C1 segment of cervical spinal cord (tissue), 14 donors: ENCODE measurements around the gene GMPPA.

Experiments used
- DNase-seq, 14 donors: peaks; one replicate each; lab custom pipeline; 2025; lab: John Stamatoyannopoulos, UW

The GMPPA gene

DNA sequence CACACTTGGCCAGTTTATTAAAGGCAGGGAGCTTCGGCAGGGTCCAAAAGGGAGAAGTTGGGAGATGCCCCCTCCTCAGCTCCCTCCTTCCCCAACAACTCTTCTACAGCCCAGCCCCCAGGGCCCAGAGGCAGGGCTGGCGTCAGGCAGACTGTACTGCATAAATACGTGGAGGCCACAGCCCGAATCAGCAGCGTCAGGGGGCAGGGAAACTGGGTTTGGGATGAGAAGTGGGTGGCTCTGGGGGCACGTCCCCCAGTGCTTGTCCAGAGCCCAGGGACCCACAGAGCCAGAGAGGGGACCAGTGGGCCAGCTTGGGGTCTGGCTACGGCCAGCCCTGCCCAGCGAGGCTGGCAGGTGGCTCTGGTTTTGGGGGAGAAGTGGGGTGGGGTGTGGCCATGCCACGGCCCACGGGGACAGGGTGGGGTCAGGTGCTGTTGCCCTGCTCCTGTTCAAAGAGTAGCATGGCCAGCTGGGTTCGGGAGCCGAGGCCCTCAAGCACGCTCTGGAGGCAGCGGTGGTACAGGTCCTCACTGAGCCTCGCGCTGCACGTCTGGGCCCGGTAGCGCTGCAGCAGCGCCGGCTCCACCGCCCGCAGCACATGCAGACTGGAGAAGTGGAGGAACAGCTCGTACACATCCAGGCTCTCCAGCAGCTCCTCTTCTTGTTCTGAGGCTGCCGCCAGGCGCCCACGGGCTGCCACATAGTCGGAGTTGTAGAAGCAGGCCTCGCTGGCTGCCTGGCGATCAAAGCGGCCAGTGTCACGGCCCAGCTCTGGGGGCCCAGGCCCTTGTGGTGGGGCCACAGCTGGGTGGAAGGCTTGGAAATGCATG lies 40.5 kb downstream of the GMPPA start:
- no peak for DNase-seq

DNA sequence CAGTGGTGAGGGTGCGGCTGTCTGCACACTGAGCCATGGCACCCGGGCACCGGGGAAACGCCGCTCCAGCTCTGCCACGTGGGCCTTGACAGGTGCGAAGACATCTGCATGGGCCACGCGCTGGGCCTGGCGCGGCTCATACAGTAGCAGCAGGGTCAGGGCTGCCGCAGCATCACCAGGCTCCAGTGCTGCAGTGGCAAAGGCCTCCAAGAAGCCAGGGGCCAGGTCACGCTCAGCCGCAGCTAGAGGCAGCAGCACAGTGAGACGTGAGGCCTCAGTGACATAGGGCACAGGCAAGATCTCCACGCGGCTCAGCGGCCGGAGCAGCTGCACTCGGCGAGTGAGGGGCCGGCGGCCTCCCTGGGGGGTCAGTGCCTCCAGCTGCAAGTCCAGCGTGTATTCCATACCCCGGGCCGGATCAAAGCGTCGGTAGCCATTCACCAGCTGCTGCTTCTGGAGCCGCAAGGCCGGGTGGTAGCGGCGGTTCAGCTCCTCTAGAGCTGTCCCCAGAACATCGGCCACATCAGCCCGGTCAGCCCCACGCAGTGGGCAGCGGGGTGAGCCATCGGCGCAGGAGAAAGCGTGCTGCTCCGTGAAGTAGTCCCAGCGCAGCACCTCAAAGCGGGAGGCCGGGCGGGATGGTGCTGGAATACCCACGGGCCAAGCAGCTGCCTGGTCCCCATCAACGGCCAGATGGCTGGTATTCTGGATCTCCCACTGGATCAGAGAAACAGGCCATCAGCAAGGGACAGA lies 41.4 kb downstream of the GMPPA start:
- no peak for DNase-seq

DNA sequence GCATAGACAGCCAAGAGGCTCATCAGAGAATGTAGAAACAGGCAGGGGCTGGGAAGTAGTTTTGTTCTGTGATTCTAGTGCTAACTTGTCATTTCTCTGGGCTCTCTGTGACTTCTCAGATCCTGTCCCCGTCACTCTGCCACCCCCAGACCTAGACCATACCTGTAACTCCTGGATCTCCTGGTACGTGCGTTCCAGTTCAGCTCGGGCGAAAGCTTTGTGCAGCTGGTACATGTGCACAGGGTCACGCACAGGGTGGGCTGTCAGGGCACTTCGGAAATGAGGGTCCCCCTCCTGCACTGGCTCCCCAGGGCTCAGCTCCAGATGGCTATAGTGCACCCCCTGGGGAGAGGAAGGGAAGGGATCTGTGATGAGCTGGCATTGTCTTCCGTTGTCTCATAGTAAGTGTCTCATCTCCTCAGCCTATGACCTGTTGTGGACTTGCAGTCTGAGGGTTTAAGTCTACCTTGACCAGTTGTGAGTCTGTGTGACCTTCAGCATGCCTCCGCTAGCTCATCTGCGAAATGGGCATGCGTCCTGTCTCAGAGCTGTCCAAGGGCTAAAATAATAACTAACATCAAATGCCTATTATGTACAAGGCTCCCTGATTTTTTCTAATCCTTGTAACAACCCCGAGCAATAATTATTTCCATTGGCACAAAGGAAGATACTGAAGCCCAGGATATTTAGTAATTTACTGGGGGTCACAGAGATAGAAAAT lies 42.3 kb downstream of the GMPPA start:
- no peak for DNase-seq

DNA sequence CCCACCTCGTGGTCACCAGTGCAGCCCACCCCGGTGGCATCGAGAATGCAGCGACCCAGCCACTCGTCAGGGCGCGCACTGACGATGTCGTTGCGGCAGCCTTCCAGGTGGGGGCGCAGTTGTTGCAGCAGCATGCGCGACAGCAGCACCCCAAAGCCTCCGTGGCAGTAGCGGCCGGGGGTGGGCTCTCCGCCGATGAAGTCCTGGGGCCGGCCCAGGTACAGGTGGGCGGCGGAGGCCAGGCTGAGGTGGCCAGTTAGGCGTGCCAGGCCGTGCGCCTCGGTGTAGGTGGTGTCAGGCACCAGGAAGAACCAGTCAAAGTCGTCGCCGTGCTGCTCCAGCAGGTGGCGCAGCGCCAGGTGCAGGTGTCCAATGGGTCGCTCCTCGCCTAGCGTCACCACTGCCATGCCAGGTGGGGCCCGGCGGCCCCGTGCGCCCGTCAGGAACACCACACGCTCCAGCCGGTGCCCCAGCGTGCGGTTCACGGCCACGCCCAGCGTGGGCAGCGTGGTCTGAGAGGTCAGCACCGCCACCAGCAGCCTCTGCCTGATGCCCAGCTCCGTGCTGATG lies 43.0 kb downstream of the GMPPA start:
- DNase-seq = peak; percentile 42 to 84 (median 69)

DNA sequence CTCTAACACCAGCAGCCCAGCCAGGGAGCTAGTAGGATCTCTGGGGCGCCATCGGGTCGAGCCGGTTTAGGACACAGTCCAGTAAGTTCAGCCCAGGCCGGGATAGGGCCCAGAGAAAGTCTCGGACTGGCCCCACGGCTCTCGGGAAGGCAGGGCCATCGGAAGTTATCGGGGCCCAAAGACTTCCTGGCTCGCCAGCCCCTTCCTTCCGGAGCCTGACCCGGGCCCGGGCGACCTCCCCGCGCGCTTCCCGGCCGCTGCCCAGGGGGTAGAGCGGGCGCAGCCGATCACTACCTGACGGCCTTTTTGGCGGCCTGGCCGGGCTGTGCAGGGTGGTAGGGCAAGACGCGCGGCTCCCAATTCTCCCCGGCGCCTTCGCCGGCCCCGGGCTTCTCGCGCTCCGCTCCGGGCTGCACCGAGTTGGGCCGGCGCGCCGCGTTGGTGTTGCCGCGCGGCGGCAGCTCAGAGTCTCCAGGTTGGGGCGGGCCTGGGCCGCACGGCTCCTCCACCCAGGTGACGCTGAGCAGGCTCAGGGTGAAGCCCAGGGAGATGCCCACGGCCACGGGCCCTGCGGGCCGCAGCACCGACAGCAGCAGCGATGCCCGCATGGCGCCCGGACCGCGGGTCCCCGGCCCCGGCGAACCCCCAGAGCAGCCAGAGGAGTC lies 44.4 kb downstream of the GMPPA start:
- DNase-seq = peak in 1 of 14 donors; percentile 39

DNA sequence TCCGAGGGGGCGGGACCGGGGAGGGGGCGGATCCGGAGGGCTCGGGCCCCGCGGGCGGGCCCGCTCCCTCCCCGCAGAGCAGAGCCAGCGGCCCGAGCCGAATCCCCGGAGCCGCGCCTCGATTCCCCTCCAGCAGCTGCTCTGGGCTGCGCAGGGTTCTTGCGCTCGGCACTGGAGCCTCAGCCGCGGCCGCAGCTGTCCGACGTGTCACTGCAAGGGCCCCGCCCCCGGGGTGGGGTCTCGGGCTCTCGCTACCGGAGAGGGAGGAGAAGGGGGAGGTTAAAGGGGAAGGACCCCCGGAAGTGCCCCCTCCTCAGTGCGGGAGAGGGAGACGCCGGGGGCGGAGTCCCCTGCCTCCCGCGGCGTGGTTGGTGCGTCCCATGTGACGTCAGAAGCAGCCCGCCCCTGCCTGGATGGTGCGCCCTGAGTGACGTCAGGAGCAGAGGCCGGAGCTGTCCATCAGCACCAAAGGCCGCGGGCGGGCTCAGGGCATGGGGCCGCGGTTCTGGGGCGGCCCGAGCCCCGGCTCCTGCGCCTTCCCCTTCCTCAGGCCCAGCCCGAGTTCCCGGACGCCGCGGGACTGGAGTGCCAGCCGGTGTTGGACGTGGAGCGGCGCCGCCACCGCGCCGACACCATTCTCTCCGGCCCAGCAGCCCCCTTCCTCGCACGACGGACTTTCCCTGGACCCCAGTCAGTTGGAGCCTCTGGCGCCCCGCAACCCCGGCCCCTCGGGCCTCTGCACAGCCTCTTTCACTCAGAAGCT lies 45.1 kb downstream of the GMPPA start, which contains the start of the genes CHPF and TMEM198:
Gene CHPF (minus strand): TSS at position 214 of the 763 bp plus-strand sequence. CDS start 271 bp downstream, outside the sequence.
Gene TMEM198 (plus strand): TSS at position 433 of the 763 bp plus-strand sequence. CDS start 700 bp downstream, outside the sequence.
- peak; percentile 80 to 99 (median 96) for DNase-seq

DNA sequence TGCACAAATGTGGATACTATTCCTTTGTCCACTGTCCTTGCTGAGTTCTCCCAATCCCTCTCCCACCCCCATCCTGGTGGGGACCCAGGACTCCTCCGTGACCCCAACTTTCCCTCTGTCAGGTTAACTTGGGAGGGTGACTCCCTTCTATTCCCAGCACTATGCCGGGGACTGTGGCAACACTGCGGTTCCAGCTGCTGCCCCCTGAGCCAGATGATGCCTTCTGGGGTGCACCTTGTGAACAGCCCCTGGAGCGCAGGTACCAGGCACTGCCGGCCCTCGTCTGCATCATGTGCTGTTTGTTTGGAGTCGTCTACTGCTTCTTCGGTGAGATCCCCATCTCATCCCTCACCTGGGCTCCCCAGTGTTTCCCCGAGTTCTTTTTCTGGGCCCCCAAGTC lies 45.9 kb downstream of the GMPPA start:
- DNase-seq = peak in 1 of 14 donors; percentile 18

DNA sequence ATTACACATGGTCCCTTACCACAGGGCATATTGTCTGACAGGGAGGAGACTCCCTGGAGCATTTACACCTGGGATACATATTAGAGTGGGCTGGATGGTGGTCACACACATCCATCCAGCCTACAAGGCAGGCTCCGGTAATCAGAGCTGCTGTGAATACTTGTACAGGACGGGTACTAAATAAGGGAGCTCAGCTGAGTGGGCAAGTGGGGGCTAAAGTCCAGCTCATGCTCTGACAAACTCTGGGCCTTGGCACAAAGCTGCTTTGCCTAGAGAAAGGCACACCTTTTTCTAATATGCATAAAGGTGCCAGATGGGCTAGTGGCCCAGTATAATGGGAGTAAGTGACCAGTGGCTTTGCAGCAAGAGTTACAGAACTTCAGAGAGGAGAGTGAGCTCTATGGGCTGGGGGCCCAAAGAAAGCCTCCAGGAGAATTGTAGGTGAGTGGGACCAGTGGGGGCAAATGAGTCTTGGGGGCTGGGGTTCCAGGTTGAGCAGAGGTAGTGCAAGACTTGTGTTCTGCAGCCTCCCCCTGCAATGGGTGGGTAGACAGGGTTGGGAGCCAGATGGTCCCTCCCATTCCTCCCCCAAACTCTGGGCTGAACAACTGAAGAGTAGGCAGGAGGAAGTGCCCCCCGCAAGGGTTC lies 46.7 kb downstream of the GMPPA start:
- DNase-seq = no peak

DNA sequence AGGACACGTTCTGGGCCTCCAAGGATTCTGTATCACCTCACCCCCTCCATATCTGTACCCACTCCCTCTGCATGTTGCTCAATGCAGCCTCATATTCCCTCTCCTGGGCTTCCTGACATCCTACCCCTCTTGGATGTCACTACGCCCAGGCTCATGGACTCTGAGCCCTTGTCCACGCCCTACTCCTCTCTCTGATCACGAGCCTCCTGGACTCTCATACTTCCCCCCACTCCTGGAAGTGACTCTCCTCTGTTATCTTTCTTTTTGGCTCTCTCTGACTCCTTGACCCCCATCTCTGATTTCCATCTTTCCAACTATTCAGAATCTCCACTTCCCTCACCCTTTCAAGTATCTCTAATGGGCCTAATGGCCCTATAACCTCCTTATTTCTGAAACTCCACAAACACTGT lies 47.3 kb downstream of the GMPPA start:
- DNase-seq = no peak

DNA sequence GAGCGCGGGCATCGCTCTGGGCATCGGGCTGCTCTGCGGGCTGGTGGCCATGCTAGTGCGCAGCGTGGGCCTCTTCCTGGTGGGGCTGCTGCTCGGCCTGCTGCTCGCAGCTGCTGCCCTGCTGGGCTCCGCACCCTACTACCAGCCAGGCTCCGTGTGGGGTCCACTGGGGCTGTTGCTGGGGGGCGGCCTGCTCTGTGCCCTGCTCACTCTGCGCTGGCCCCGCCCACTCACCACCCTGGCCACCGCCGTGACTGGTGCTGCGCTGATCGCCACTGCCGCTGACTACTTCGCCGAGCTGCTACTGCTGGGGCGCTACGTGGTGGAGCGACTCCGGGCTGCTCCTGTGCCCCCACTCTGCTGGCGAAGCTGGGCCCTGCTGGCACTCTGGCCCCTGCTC lies 48.9 kb downstream of the GMPPA start:
- no peak for DNase-seq

DNA sequence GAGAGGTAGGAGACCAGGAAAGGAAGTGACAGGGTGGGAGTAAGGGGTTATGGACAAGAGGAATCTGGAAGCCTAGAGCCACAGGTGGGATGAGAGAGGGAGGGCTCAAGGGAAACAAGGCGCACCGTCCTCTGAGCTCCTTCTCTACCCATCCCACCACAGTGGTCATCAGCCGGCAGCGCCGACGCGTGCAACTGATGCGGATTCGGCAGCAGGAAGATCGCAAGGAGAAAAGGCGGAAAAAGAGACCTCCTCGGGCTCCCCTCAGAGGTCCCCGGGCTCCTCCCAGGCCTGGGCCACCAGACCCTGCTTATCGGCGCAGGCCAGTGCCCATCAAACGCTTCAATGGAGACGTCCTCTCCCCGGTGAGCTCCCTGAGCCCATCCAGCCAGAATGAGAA lies 50.3 kb downstream of the GMPPA start:
- DNase-seq = no peak

DNA sequence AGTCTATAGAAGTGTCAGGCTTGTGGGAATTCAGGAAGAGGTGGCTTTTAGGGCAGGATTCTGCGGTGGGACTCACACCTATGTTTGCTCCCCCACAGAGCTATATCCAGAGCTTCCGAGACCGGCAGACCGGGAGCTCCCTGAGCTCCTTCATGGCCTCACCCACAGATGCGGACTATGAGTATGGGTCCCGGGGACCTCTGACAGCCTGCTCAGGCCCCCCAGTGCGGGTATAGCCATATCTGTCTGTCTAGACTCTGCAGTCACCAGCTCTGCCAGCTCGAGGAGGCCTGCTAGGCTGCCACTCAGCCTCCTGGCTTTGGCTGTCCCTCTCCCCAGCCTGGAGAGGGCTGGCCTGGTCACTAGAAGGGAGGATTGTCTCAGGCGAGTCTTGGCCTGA lies 50.9 kb downstream of the GMPPA start:
- DNase-seq = no peak

DNA sequence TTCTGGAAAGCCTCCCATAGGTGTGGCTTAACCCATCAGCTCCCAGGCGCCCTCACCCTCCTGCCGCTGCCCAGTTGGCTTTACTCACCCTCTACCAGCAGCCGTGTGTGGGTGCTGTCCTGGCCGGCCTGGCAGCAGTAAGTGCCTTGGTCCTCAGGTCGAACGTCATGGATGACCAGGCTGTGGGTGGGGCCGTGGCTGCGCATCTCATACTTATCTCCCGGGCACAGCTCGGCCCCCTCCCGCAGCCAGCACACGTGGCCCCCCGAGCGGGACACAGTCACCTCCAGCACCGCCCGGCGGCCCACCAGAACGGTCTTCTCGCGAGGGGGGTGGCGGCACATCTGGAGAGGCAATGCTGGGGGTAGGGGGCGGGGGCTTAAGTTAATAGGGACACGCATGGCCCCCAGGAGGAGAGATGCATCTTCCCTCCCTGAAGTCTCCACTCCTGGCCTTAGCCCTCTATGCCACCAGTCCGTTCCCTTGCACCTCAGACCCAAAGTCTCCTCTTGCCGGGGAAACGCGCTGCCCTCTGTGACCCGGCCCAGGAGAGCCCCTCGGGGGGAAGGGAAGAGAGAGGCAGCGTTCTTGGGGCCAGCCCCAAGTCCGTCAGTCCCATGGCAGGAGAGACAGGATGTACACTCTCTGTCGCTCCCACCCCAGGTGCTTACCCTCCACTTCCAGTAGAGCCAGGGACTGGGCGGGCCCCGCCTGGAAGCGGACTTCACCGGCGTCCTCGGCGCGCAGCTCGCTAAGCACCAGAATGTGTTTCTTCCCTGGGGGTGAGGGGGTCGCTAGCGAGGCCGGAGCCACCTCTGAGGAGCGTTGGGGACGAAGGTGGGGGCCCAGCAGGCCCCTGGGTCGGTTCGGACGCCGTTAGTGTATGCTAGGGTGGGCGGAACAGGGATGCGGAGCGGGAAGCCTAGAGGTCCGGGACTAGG lies 53.0 kb downstream of the GMPPA start:
- peak in 2 of 14 donors; percentile 24 to 31 for DNase-seq

DNA sequence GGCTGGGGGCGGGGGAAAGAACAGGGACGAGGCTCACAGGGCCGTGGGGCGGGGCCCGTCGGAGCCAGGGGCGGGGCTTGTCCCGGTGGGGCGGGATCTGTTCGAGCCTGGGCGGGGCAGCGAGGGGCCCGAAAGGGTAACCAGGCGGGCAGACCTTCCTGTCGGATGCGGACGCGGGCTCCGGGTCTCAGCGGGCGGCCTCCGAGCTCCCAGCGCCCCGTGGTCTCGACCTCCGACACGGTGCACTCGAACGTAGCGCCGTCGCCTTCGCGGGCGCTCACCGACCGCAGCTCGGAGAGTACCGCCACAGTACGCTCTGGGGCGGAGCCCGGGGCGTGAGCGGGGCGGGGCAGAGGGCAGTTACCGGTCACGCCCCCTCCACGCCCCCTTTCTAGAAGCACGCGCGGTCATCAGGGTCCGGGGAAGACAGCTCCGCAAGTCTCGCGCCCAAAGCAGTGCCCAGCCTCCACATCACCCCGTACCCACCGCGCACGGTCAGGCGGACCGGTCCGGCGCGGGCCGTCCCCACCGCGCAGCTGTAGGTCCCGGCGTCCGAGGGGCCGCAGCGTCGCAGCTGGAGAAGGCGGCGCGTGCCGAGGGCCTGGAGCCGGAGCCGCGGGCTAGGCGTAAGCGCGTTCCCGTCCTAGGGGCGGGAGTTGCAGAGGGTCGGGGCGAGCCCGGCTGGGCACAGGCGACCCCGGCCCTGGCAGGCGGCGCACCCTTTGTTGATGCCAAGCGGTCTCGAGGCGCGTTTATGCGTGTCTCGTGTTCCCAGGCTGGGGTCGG lies 53.9 kb downstream of the GMPPA start:
- peak; percentile 13 to 92 (median 80) for DNase-seq

DNA sequence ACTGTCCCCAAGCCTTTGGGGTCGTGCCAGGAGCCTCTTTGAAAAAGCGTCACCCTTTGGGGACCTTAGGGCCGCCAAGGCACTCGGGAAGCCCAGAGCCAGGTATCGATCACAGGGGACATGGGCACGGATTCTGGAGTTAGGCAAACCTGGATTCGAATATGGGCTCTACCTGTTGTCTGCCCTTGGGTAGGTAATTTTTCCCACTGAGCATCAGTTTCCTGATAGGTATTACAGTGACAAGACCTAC lies 54.4 kb downstream of the GMPPA start:
- no peak for DNase-seq

DNA sequence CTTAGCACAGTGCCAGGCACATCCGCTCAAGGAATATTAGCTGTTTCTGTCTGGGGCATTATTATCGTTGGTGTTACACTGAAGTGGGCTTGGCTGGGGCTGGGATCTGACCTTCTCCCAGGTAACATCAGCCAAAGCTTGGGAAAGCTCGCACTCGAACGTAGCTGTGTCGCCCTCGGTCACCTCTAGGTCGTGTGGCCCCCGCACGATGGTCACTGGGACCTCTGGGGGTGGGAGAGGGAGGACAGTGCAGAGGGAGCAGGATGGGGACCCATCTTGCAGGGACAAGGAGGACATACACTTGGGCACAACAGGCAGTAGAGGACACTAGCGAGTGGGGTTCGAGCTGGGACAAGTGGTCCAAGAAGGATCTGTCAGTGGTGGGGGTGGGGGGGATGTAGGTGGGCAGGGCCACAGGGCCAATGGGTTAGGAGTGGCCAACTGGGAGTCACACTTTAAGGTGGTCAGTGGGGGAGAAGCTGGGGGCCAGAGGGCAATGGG lies 54.8 kb downstream of the GMPPA start:
- DNase-seq = no peak

DNA sequence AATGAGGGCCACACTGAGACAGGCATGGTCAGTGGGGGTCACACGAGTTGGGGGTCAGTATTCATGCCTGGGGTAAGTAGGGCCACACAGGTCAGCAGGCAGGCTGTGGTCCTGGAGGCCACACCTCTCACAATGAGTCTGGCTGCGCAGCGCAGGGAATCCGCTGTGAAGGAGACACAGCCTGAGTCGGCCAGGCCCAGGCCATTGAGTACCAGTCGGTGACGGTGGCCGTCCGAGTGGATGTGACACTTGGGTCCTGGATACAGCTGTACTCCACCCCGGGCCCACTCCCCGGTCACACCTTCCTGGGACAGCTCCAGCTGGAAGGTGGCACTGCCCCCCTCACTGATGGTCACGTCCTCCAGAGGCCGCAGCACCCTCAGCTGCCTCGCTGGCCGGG lies 55.7 kb downstream of the GMPPA start:
- no peak for DNase-seq

DNA sequence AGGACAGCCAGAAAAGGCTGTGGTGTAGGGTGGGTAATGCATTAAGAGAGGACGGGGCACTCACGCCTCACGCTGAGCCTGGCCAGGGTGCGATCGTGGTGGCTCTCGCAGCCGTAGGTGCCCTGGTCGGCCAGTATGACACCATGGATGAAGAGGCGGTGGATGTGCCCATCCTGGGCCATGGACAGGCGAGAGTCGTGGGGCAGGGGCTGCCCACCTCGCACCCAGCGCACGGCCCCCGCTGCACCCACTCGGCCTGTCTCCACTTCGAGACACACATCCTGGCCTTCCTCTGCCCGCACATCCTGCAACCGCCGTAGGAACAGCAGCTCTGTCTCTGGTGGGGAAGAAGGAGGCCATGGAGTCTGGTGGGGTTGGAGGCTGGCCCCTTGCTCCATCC lies 57.3 kb downstream of the GMPPA start:
- no peak for DNase-seq
